OCI-LY1 (cell line): ENCODE results near the gene TMEM158.

Experiments used
- H2AFZ ChIP-seq: fragments of 200-600 bp; sonication (generic), shearing (Covaris generic); 2 replicates; pipeline ENCODE4 v1.6.0; 2014; ENCODE audit warnings: antibody characterized with exemption, mild to moderate bottlenecking, low read length
- H3F3A ChIP-seq: fragments of 200-600 bp; sonication (generic), shearing (Covaris generic); 2 replicates; pipeline ENCODE4 v1.6.0; 2014; ENCODE audit warnings: mild to moderate bottlenecking, antibody characterized with exemption, low read length, moderate library complexity; ENCODE audit not compliant: insufficient read depth
- H3K27ac ChIP-seq: fragments of 200-600 bp; sonication (generic); 2 replicates; pipeline ENCODE4 v1.5.1; 2014; ENCODE audit warnings: low read length, mixed run types, mild to moderate bottlenecking, low read depth; ENCODE audit not compliant: poor library complexity, severe bottlenecking
- H3K27me3 ChIP-seq: fragments of 200-600 bp; sonication (generic); 2 replicates; pipeline ENCODE4 v1.6.0; 2014; ENCODE audit warnings: antibody characterized with exemption, mild to moderate bottlenecking, low read length, moderate library complexity; ENCODE audit not compliant: insufficient read depth
- H3K36me3 ChIP-seq: fragments of 200-600 bp; sonication (generic); 2 replicates; pipeline ENCODE4 v1.6.1; 2014; ENCODE audit warnings: mild to moderate bottlenecking, antibody characterized with exemption, low read length, moderate library complexity, mixed read lengths; ENCODE audit not compliant: insufficient read depth
- H3K4me1 ChIP-seq: fragments of 200-600 bp; sonication (generic); 2 replicates; pipeline ENCODE4 v1.5.1; 2014; ENCODE audit warnings: mild to moderate bottlenecking, low read length, moderate library complexity; ENCODE audit not compliant: insufficient read depth, severe bottlenecking
- H3K4me2 ChIP-seq: fragments of 200-600 bp; sonication (generic), shearing (Covaris generic); 2 replicates; pipeline ENCODE4 v1.6.1; 2014; ENCODE audit warnings: low read length
- H3K4me3 ChIP-seq: fragments of 200-600 bp; sonication (generic); 2 replicates; pipeline ENCODE4 v1.5.1; 2014; ENCODE audit warnings: low read length, low read depth, mild to moderate bottlenecking, mixed read lengths; ENCODE audit not compliant: poor library complexity, severe bottlenecking
- H3K79me2 ChIP-seq: fragments of 200-600 bp; shearing (Covaris generic); 2 replicates; pipeline ENCODE4 v1.6.1; 2016; ENCODE audit warnings: mixed run types, low read length, mixed read lengths; ENCODE audit not compliant: insufficient read depth
- H3K9ac ChIP-seq: fragments of 200-600 bp; sonication (generic), shearing (Covaris generic); 2 replicates; pipeline ENCODE4 v1.6.1; 2014; ENCODE audit warnings: mild to moderate bottlenecking, low read length, mixed read lengths
- H3K9me2 ChIP-seq: fragments of 200-600 bp; sonication (generic), shearing (Covaris generic); 2 replicates; pipeline ENCODE4 v1.6.1; 2014; ENCODE audit warnings: low read depth, mild to moderate bottlenecking, low read length, mixed read lengths
- H3K9me3 ChIP-seq: fragments of 200-600 bp; shearing (Covaris generic); 2 replicates; pipeline ENCODE4 v1.6.1; 2014; ENCODE audit warnings: low read length, mixed read lengths
- H4K20me1 ChIP-seq: fragments of 200-600 bp; sonication (generic), shearing (Covaris generic); 2 replicates; pipeline ENCODE4 v1.6.0; 2016; ENCODE audit warnings: mild to moderate bottlenecking, low read length; ENCODE audit not compliant: insufficient read depth
- EZH2 ChIP-seq: fragments of 200-600 bp; sonication (generic), shearing (Covaris generic); IDR thresholded peaks from 2 replicates; pipeline ENCODE4 v1.8.0; 2017; ENCODE audit warnings: borderline replicate concordance, mixed run types, mild to moderate bottlenecking, antibody characterized with exemption, low read length, moderate library complexity, mixed read lengths
- TF ChIP-seq, protein P1 (sequence below): fragments of 200-600 bp; sonication (generic), shearing (Covaris generic); IDR thresholded peaks from 2 replicates; pipeline ENCODE4 v1.5.1; 2017; ENCODE audit warnings: mild to moderate bottlenecking, antibody characterized with exemption, low read length, moderate library complexity, mixed read lengths

Gene TMEM158

DNA sequence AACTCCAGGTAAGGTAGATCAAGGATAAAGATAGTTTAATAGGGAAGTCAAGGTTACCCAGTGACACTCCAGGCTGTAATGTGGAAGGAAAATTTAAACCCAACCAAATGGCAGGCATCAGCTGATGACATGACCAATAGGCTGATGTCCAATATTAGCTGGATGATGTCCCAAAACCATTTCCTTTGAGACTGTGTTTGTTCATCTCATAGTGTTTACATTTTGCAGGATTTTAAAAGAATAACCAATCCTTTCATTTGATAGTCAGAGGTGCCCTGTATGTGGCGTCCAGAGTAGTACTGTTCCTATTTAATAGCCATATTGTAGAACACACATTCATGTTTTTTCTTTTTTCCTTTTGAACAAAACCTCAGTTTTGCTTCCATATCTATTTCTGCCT is 23.3 kb upstream of the TMEM158 start:
- Histone ChIP-seq H3K9ac (no peak overlapping the region), H2AFZ (no peak overlapping the region), H3K79me2 (no peaks in the 10 kb centered on the region), H4K20me1 (no peaks in the 10 kb centered on the region), H3K4me2 (no peak overlapping the region), H3K27me3 (no peaks in the 10 kb centered on the region; the same call in 1 of the 2 replicates), H3K36me3 (no peaks in the 10 kb centered on the region), H3F3A (no peaks in the 10 kb centered on the region), H3K9me2 (no peaks in the 10 kb centered on the region), H3K4me1 (no peaks in the 10 kb centered on the region), H3K9me3 (no peaks in the 10 kb centered on the region), H3K4me3 (no peak overlapping the region), H3K27ac (no peak overlapping the region)
- TF ChIP-seq, protein P1, sequence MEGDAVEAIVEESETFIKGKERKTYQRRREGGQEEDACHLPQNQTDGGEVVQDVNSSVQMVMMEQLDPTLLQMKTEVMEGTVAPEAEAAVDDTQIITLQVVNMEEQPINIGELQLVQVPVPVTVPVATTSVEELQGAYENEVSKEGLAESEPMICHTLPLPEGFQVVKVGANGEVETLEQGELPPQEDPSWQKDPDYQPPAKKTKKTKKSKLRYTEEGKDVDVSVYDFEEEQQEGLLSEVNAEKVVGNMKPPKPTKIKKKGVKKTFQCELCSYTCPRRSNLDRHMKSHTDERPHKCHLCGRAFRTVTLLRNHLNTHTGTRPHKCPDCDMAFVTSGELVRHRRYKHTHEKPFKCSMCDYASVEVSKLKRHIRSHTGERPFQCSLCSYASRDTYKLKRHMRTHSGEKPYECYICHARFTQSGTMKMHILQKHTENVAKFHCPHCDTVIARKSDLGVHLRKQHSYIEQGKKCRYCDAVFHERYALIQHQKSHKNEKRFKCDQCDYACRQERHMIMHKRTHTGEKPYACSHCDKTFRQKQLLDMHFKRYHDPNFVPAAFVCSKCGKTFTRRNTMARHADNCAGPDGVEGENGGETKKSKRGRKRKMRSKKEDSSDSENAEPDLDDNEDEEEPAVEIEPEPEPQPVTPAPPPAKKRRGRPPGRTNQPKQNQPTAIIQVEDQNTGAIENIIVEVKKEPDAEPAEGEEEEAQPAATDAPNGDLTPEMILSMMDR, result no peak
- no peak for TF ChIP-seq EZH2

DNA sequence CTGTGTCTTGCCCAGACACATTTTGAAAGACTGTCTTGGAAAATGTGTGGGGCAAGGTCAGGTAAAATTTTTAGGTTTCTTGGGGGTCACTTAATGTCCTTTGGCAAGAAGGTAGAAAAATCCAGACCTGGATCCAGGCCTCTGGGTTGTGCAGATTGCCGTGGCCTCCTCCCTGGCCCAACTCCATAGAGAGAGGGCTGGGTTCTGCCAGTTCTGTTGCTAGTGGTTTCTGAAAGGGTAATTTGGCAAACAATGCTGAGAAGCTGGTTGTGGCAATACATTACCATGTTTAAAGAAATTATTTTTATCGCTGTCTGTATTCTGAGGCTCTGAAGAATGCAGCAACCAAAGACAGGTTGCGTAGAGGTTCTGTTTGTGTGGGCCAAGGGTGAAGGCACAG is 20.2 kb upstream of the TMEM158 start:
- no peaks in the 10 kb centered on the region for H3F3A ChIP-seq
- no peak overlapping the region for H3K9ac ChIP-seq
- no peak overlapping the region for H3K4me2 ChIP-seq
- no peak overlapping the region for H3K27ac ChIP-seq
- H3K9me2 ChIP-seq, result no peaks in the 10 kb centered on the region
- H3K9me3 ChIP-seq, result no peaks in the 10 kb centered on the region
- no peaks in the 10 kb centered on the region for H3K79me2 ChIP-seq
- H2AFZ ChIP-seq, result no peak overlapping the region
- no peaks in the 10 kb centered on the region for H3K4me1 ChIP-seq
- H3K4me3 ChIP-seq, result no peak overlapping the region
- no peaks in the 10 kb centered on the region for H3K36me3 ChIP-seq
- TF ChIP-seq, protein P1, result no peak
- TF ChIP-seq EZH2, result no peak
- H3K27me3 ChIP-seq, result no peaks in the 10 kb centered on the region; the same call in 1 of the 2 replicates
- no peaks in the 10 kb centered on the region for H4K20me1 ChIP-seq

DNA sequence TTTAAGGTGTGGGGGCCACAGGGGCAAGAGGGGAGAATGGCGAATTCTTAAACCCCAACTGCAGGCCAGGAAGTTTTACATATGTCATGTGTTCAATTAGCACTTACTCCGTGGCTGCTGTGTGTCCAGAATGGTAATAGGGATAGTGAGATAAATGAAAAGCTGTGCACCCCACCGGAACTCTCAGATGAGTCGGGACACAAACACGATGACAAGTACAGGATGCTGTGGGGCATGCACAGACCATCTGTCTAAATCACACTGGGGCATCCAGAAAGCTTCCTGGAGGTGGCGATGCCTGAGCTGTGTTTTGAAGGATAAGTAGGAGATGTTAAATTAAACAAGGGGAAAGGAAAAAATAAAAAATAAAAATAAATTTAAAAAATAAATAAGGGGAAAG is 18.3 kb upstream of the TMEM158 start:
- Histone ChIP-seq H3K79me2 (no peaks in the 10 kb centered on the region), H3K4me1 (no peaks in the 10 kb centered on the region), H3F3A (no peaks in the 10 kb centered on the region), H2AFZ (no peak overlapping the region), H3K9ac (no peak overlapping the region), H4K20me1 (no peaks in the 10 kb centered on the region), H3K4me3 (no peak overlapping the region), H3K9me2 (no peaks in the 10 kb centered on the region), H3K27ac (no peak overlapping the region), H3K36me3 (no peaks in the 10 kb centered on the region), H3K27me3 (no peaks in the 10 kb centered on the region; the same call in 1 of the 2 replicates), H3K9me3 (no peaks in the 10 kb centered on the region), H3K4me2 (no peak overlapping the region)
- TF ChIP-seq, protein P1, result no peak
